DND-41 (cell line): ENCODE measurements around the gene GSG1L2.

ENCODE experiments used
- EZH2 ChIP-seq: IDR thresholded peaks from 3 replicates; pipeline ENCODE4 v1.6.1; 2012; ENCODE audit warnings: borderline replicate concordance, low read depth, mild to moderate bottlenecking, moderate library complexity, low read length, inconsistent platforms; ENCODE audit not compliant: severe bottlenecking
- TF ChIP-seq, protein P1 (sequence below): IDR thresholded peaks from 2 replicates; pipeline ENCODE4 v1.5.1; 2012; ENCODE audit warnings: borderline replicate concordance, low read length, moderate library complexity, mild to moderate bottlenecking; ENCODE audit not compliant: poor library complexity, severe bottlenecking; ENCODE audit errors: extremely low read depth

DNA sequence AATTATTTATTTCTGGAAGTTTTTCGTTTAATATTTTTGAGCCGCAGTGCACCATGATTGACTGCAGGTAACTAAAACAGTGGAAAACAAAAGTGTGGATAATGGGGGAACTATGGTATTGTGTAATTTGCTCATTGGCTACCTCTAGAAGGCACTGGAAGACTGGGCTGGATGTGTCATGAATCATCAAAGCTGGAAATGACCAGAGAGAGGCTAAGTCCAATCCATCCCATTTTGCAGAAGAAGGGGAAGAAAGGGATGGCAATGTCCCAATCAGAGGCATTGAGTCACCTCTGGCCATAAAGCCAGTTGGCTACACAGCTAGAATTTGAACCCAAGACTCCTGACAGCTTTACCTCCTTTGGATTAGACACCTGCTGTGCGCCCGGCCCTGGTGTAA lies 33.2 kb upstream of the GSG1L2 start:
- TF ChIP-seq, protein P1, sequence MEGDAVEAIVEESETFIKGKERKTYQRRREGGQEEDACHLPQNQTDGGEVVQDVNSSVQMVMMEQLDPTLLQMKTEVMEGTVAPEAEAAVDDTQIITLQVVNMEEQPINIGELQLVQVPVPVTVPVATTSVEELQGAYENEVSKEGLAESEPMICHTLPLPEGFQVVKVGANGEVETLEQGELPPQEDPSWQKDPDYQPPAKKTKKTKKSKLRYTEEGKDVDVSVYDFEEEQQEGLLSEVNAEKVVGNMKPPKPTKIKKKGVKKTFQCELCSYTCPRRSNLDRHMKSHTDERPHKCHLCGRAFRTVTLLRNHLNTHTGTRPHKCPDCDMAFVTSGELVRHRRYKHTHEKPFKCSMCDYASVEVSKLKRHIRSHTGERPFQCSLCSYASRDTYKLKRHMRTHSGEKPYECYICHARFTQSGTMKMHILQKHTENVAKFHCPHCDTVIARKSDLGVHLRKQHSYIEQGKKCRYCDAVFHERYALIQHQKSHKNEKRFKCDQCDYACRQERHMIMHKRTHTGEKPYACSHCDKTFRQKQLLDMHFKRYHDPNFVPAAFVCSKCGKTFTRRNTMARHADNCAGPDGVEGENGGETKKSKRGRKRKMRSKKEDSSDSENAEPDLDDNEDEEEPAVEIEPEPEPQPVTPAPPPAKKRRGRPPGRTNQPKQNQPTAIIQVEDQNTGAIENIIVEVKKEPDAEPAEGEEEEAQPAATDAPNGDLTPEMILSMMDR: no peak
- TF ChIP-seq EZH2: no peak
